ENCODE results near the gene F2.

Gene F2

GRCh38 chr11:46743693-46744339 is 24.8 kb downstream of the F2 start:
- DNase-seq (ENCODE audit: low read depth) = no peak

- no peak for DNase-seq (ENCODE audit: low read depth)
Observed at GRCh38 chr11:46745328-46745727, 26.3 kb downstream of the F2 start.

GRCh38 chr11:46745995-46746394 is 27.0 kb downstream of the F2 start:
- DNase-seq (ENCODE audit: low read depth) = no peak

- no peak for DNase-seq (ENCODE audit: low read depth)
Observed at GRCh38 chr11:46747150-46747549, 28.1 kb downstream of the F2 start.

GRCh38 chr11:46755962-46756361 is 36.9 kb downstream of the F2 start:
- peak; percentile 20 for DNase-seq (ENCODE audit: low read depth)

GRCh38 chr11:46759196-46759595 is 40.2 kb downstream of the F2 start:
- no peak for DNase-seq (ENCODE audit: low read depth)

- no peak for DNase-seq (ENCODE audit: low read depth)
Observed at GRCh38 chr11:46760429-46761128, 41.6 kb downstream of the F2 start.

- no peak for DNase-seq (ENCODE audit: low read depth)
Observed at GRCh38 chr11:46761807-46762206, 42.8 kb downstream of the F2 start.

GRCh38 chr11:46762248-46762647 is 43.2 kb downstream of the F2 start:
- no peak for DNase-seq (ENCODE audit: low read depth)

GRCh38 chr11:46766656-46767055 is 47.6 kb downstream of the F2 start:
- no peak for DNase-seq (ENCODE audit: low read depth)

- DNase-seq (ENCODE audit: low read depth) = no peak
Observed at GRCh38 chr11:46769636-46770221, 50.7 kb downstream of the F2 start.

GRCh38 chr11:46776878-46777277 is 57.9 kb downstream of the F2 start:
- no peak for DNase-seq (ENCODE audit: low read depth)

- no peak for DNase-seq (ENCODE audit: low read depth)
Observed at GRCh38 chr11:46778416-46778815, 59.4 kb downstream of the F2 start.

Measured in CMK (cell line).